Measurements from ENCODE around the gene CYRIA.

Gene CYRIA

GRCh38 chr2:16649353-16650286 lies 16.0 kb downstream of the CYRIA start:
- DNase-seq (ENCODE audit: low read depth), result no peak

DNA sequence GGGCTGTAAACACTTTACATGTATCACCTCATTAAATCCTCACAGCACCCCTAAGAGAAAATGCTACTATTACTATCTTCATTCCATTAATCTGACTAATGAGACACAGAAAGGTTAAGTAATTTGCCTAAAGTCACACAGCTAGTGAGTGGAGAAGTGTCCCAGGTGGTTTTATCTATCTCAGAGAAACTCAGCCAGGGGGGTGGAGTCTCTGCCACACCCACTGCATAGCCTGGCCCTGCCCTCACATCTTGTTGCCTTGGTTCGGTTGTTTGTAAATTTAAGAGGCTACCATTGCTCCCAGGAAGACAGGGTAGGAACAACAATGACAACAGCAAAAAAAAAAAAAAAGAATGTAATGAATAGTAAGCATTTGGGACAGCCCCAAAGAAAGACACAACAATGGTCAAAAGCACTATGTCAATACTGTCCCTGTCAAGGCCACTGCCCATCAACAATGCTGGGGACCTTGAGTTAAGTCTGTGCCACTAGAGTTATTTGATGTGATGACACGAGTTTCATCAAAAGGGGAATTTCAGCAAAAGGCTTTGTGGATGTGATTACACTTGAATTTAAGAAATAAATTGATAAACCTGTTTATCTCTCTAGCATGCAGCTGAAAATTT lies 17.5 kb downstream of the CYRIA start:
- DNase-seq (ENCODE audit: low read depth), result no peak

GRCh38 chr2:16645775-16646559 lies 19.7 kb downstream of the CYRIA start:
- no peak for DNase-seq (ENCODE audit: low read depth)

- DNase-seq (ENCODE audit: low read depth), result no peak
These were observed 20.5 kb downstream of the CYRIA start for GRCh38 chr2:16645088-16645487.

DNA sequence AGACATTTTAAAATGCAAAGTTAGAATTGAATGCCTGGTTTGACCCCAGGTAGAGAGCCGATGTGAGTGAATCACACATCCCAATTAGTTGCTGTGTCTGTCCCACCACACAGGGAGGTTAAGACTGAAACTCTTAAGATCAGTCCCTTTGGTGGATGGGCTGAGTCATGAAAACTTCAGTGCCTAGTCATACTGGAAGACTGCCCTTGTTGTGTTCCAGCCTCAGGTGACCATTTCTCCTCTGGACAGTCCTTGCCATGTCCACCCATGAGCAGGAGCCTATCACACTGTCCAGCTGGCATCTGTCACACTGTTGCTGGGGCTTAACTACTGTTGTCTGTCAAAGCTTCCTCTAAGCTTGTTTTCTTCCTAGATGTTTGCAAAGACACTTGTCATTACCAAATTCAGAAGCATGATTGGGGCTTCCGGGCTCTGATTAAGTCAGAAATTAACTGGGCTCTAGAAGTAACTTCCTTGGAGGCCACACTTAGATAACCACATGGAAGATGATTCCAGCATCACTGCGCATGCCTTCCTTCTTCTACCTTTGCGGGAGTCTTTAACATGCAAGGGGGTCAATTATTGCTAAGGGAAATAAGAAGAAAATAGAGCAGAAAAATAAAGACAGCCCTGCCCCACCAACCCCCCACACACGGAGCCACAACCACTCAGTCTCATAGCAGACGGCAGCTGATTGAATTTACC lies 21.3 kb downstream of the CYRIA start:
- no peak for DNase-seq (ENCODE audit: low read depth)

DNA sequence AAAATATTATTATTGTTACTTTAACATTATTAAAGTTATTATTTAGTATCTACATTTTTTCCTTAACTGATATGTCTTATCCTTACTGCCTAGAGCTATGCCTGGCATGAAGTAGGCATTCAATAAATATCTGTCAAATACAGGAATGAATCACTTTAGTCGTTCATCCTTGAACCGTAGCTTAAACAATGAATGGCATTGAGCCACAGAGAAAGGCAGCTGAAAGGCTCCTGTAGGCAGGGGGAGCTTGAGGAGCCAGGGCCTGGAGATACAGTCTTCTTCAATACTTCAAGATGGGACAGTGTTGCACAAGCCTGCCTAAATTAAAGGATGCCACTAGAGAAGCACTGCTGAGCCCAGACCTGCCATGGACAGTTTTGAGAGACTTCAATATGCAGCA lies 22.5 kb downstream of the CYRIA start:
- no peak for DNase-seq (ENCODE audit: low read depth)

- no peak for DNase-seq (ENCODE audit: low read depth)
These were observed 23.5 kb downstream of the CYRIA start for GRCh38 chr2:16642088-16642487.

DNA sequence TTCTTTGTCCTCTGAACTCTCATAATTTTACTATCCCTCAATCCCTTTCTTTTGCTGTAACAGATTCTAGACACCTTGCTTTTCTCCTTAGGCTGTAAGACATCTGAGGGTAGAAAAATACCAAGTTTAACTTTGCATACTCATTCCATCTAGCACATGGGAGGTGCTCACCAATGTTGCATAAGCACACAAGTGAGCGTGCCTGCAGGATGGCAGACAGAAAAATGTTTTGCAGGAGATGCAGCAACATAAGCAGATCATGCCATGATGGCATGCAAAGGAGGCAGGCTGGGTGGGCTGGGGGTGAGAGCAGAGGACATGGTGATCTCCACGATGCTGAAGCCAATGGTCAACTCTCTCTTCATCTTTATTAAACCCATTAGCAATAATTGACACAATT lies 24.1 kb downstream of the CYRIA start:
- DNase-seq (ENCODE audit: low read depth), result no peak

- DNase-seq (ENCODE audit: low read depth), result no peak
These were observed 24.8 kb downstream of the CYRIA start for GRCh38 chr2:16640867-16641266.

DNA sequence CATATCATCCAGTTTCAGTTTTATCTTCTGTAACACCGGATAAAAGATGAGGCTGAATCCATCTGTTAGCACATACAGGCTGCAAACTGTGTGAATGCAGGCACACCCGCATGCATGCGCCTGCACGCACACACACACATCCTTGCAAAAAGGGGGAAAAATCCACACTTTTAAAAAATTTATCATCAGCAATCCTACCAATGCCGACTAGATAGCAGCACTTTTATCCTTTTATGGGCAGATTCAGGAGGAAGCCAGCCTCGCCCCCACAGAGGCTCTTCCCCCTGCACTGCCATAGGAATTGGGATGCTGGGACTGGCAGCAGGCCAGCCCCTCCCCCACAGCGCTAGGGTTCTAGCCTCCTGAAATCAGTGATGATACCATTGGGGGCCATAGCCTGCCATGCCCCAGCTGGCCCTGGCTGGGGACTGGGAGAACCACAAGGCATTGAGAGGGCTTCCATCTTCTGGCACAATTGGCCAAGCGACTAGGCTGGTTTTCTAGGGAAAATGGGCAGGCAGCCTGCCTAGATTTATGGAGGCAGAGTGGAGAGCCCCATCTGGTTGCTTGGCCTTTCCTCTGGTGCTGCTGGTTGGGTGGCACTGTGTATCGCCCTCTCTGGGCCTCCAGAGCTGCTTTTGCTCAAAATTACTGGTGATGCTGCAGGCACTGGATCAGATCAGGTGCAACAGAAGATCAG lies 25.5 kb downstream of the CYRIA start:
- no peak for DNase-seq (ENCODE audit: low read depth)

DNA sequence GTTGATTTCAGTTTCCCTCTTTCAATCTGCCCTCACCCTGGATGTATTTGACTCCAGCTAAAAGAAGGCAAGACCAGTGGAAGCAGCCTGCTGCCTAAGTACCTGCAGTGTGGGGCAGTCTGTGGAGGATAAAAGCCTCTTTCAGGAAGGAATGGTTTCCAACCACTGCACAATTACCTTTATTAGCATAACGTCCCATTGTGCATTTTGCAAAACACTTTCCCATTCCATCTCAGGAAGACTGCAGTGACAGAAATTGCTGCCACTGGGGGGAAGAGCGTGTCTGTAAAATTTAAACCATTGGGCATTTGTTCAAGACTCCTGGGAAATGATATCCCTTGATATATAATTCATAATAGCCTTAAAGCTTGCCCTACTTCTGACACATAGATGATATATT lies 26.2 kb downstream of the CYRIA start:
- no peak for DNase-seq (ENCODE audit: low read depth)

DNA sequence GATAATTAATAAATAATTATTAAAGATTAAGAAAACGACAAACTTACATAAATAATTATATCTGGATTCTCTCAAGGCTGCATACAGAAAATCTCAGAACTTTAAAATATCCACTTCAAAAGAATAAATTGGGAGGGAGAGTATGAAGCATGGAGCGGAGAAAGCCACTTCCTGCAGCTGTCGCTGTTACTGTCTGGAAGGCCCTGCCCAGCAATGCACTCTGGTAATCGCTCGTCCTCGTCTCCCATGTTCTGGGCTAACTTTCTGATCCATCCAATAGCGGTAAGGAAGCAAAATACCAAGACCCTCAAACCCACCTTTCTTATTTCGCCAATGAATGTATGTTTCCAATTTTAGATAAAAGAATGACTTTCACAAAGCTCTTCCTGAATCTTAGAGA lies 26.7 kb downstream of the CYRIA start:
- no peak for DNase-seq (ENCODE audit: low read depth)

- DNase-seq (ENCODE audit: low read depth), result no peak
These were observed 28.3 kb downstream of the CYRIA start for GRCh38 chr2:16637304-16637703.

GRCh38 chr2:16635791-16636699 lies 29.6 kb downstream of the CYRIA start:
- no peak for DNase-seq (ENCODE audit: low read depth)

GRCh38 chr2:16633621-16634430 lies 31.8 kb downstream of the CYRIA start:
- no peak for DNase-seq (ENCODE audit: low read depth)

- no peak for DNase-seq (ENCODE audit: low read depth)
These were observed 33.0 kb downstream of the CYRIA start for GRCh38 chr2:16632598-16632997.

GRCh38 chr2:16630463-16630862 lies 35.2 kb downstream of the CYRIA start:
- no peak for DNase-seq (ENCODE audit: low read depth)

DNA sequence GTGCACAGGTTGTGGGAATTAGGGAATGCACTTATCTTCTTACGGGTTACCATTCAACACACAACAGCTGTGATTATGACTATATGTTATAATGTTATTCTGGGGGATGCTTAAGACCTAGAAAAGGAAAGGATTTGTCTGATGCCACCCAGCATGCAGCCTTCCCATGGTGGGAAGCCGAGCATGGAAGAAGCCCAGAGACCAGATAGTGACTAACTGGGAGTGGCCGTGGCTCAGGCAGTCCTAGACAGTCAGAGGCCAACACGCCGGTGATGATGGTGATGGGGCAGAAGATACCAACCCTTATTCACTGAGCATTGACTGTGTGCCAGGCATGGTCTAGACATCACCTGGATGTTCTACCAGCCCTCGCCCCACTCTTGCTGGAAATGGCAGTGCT lies 35.9 kb downstream of the CYRIA start:
- DNase-seq (ENCODE audit: low read depth), result no peak

DNA sequence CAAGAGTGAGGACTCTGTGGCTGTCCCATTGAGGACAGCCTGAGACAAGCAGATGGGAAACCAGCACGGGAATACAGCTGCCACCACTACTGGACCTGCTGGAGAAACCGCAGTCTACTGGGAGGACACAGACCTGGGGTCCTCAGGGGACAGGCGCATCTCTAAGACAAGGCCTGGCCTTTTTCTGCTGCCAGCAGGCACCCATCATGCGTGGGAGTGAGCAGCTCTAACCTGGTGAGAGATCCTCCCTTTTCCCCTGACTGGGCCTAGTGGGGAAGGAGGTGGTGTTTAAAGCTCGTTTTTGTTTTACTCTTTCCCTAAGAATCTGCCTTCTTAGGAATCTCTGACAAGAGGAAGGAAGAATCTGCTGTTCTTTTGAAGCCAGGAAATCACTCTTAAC lies 36.6 kb downstream of the CYRIA start:
- no peak for DNase-seq (ENCODE audit: low read depth)

- DNase-seq (ENCODE audit: low read depth), result no peak
These were observed 37.3 kb downstream of the CYRIA start for GRCh38 chr2:16628314-16628713.
